Body of pancreas (tissue), 4 donors: ENCODE results near the gene STYX.

Source experiments
- CTCF ChIP-seq, 7 experiments: fragments of 450-650 bp in 4 of 7; fragments of 200-600 bp in 3 of 7; sonication (generic) in 3 of 7; IDR thresholded peaks; one replicate each; pipeline ENCODE4 v1.5.1; 2016 to 2019; ENCODE audit warnings: antibody characterized with exemption in 7 of 7
- POLR2A ChIP-seq, 3 donors: fragments of 450-650 bp; IDR thresholded peaks; one replicate each; pipeline ENCODE4 v1.6.1; 2016; ENCODE audit warnings: antibody characterized with exemption in 3 of 3, mild to moderate bottlenecking in 2 of 3

DNA sequence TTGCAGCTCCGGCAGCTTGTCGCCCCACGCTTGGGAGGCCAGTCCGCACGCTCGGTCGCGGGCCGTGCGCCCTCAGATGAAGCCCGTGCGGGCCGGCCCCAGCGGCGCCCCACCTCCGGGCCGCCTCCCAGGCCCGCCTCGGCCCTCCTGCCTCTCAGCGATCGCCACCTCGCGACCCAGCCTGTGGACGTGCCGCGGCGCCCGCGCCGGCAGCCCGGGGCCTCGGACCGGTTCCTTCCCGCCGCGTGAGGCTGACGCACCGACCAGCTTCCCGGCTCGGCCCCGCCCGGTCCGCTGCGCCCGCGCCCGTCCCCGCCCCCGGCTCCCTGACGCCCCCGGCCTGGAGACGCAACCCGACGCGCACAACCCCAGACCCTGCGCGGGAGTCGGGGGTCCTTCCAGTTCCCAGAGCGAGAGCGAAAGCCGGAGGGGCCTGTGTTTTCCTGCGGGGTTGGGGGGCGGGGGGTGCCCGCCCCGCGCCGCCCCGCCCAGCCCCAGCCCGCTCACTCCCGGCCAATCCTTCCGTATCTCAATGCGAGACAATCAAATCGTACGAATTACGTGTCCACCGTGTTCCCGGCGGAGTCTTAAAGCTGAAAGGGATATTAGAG is 34.4 kb upstream of the STYX start, which contains the start of gene ERO1A:
- TF ChIP-seq CTCF (IDR thresholded peaks at IDR 0.05): peak in 1 of 7 experiments; percentile 22
- peak; percentile 28 to 87 (median 77) for TF ChIP-seq POLR2A (IDR thresholded peaks at IDR 0.05)
